Measurements from ENCODE around the gene TBC1D14. TPM values are rescaled to one million over a fixed set of nuclear protein-coding genes. Genes with fewer than 3 reads are reported as not detected.

The TBC1D14 gene
- total RNA-seq, 1 donor = 46.0 TPM

DNA sequence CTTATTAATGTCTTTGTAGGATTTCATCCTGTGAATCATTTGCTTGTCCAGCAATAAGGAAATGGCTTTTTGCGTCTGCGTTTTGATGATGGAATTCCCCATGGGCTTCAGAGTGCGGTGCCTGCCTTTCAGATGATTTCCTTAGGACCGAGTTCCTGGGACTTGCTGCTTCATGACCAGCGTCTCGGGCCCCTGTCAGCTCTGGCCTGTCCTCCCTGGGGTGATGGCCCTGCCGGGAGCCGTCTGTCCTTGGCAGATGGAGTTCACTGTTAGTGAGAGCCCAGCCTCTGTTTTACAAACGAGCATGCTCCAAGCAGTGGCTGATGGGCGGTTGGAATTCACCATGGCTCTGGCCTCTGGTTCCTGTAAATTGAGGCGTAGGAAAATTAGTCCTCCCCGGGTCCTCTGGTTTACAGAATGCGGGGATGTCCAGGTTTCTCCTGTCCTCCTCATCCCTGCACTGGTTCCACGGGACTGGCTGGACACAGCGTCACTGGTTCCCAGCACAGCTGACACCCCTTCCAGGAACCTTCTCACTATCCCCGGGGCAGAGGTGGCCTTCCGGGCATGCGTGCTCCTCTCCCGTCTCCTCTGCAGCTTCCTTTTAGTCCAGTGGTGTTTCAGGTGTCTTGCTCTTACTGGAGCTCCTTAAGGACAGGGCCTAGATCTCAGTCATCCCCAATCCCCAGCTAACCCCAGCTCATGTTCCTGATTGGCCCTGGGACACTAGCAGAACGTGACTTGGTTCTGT, 34.9 kb downstream of the TBC1D14 start:
- no peak for DNase-seq (ENCODE audit: low read depth in 2 of 3, low spot score in 2 of 3)

- no peak for DNase-seq (ENCODE audit: low read depth in 2 of 3, low spot score in 2 of 3)
Measured at GRCh38 chr4:6945052-6945409, 35.4 kb downstream of the TBC1D14 start.

GRCh38 chr4:6946497-6946896, 36.9 kb downstream of the TBC1D14 start:
- no peak for DNase-seq (ENCODE audit: low read depth in 2 of 3, low spot score in 2 of 3)

DNA sequence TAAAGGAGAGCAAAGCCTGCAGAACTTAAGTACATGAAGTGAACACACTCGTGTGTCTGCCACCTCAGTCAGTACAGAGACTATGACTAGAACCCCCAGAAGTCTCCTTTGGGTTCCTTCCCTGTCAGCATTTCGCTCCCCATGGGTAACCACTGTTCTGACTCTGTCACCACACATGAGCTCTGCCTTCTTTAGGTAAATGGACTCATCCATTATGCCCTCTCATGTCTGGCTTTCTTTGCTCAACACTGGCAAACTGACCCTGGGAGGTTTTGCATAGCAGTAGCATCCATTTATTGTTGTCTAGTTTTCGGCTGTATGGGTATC, 38.5 kb downstream of the TBC1D14 start:
- DNase-seq (ENCODE audit: low read depth in 2 of 3, low spot score in 2 of 3) = no peak

DNA sequence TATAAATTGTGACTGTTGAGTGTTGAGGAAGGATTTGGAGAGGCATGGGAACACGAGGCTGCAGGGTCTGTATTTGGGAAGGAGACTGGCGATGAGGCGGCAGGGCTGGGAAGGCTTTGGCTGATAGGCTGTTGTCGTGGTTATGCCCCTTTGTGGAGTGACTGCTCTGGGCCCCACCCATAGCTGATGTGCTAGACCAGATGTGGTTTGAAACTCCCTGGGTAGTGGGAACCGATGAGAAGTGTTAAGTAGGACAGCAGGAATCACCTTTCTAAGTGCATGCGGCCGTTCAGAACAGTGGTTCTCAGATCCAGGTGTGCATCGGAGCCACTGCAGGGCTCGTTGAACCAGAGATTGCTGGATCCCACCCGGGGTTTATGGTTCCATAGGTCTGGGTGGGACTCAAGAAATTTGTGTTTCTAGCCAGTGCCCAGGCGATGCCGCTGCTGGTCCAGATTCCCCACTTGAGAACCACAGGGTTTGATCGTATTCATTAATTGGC, 42.3 kb downstream of the TBC1D14 start:
- no peak for DNase-seq (ENCODE audit: low read depth in 2 of 3, low spot score in 2 of 3)

GRCh38 chr4:6953751-6954380, 44.2 kb downstream of the TBC1D14 start:
- no peak for DNase-seq (ENCODE audit: low read depth in 2 of 3, low spot score in 2 of 3)

DNA sequence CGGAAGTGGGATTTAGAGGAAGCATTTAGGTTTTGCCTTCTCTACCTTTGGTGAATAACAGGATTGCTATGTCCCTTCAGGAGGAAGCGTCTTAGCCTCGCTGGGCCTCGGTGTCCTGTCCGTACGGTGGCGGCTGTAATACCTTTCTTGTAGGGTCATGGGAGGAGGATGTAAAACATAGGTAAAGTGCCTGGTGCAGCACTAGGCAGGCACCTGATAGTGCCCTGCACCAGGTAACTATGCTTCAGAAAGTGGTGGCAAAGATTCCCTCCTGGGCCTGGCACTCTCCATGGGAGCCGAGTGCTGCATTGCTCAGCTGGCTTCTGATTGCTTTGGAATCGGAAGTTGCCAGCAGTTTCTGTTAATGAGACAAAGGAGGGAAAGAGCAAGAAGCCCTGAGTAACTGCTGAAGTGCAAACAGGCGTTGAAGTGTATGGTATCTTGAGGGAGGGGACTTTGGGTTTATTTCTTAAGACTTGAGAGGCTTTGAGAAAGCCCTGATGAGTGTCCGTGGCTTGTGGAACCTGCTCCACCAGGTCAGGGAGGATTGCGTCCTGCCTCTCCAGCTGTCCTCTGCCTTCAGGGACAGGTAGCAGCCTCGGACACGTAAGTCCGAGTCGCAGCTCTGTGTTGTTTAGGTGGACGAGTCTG, 45.8 kb downstream of the TBC1D14 start:
- no peak for DNase-seq (ENCODE audit: low read depth in 2 of 3, low spot score in 2 of 3)

- no peak for DNase-seq (ENCODE audit: low read depth in 2 of 3, low spot score in 2 of 3)
Measured at GRCh38 chr4:6956087-6956433, 46.4 kb downstream of the TBC1D14 start.

DNA sequence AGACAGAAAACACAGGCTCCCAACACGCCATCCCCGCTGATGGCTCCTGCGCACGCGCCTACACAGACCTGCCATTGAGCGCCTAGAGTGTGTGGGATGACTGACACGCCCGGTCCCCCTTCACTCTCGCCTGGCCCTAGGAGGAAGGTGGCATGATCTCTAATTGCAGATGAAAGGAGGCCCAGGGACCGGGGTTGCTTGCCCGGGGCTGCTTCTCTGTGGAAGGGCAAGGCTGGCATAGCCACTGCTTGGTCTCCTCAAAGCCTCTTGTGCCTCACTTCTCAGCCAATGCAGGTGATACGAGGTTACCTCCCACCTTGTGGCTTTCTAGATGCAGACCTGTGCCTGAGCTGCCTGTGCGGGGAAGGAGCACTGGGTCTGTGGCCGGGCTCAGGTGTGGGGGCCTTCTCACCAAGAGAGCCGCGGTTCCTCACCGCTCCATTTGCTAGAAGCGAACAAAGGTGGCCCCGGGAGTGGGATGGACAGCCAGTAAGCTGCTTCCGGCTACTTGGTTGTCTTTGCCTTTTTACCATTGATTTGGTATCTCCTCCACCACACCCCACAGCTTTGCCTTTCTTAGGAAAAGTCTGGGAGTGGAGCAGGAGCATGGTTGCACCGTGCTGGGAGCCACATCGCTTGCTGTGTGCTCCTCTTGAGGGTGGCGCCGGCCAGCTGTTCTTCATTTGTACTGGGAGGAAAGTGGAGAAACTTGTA, 47.0 kb downstream of the TBC1D14 start:
- DNase-seq (ENCODE audit: low read depth in 2 of 3, low spot score in 2 of 3) = no peak

DNA sequence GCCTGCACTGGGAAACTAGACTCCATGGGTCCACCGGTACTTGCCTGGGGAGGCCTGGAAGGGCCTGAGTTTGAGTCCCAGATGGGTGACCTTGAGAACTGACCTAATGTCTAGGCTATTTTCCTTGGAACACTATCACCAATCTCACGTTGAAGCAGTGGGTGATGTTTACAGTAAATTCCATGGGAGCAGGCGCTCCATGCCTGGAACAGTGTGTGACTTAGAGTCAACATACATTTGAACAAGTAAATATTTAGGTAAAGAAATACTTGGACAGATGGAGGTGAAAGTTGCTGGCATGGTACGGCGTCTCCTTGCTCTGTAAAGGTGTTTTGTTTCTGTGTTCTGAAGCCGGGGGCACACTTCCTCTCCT, 47.5 kb downstream of the TBC1D14 start:
- no peak for DNase-seq (ENCODE audit: low read depth in 2 of 3, low spot score in 2 of 3)

DNA sequence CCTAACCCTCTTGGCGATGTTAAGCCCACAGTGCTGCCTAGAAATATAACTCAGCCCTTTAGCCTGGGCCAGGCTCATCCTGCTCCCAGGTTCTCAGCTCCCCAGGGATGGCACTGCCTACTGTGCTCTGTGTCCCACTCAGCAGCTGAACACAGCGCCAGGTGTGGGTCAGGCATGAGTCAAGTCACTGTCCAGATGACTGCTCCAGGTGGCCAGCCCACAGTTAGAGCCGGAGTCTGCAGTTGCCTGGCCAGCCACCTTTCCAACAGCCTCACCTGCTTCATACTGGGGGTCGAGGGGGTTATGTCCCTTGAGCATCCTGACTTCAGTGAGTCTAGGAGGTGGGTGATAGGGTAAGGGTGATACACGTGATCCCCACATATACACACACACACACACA, 48.4 kb downstream of the TBC1D14 start:
- DNase-seq (ENCODE audit: low read depth in 2 of 3, low spot score in 2 of 3) = no peak

DNA sequence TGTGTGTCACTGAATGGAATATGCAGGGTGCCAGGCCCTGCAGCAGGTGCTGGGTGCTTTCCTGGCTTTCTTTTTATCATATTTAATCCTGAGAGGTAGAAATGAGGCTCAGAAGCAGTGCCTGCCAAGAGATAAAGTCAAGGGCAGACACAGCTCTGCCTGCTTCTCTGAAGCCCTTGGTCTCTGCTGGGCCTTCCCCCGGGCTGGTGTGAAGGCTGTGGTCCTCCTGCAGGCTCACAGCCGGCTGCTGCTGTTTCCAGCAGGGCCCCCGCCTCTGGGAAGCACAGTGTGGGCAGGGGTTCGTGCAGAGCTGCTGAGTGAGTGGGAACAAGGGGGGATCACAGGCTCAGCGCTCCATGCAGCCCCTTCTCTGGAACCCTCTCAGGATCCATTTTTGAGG, 49.6 kb downstream of the TBC1D14 start:
- no peak for DNase-seq (ENCODE audit: low read depth in 2 of 3, low spot score in 2 of 3)

GRCh38 chr4:6960154-6960553, 50.5 kb downstream of the TBC1D14 start:
- no peak for DNase-seq (ENCODE audit: low read depth in 2 of 3, low spot score in 2 of 3)

- DNase-seq (ENCODE audit: low read depth in 2 of 3, low spot score in 2 of 3) = no peak
Measured at GRCh38 chr4:6960628-6961412, 51.2 kb downstream of the TBC1D14 start.

GRCh38 chr4:6961496-6962210, 52.0 kb downstream of the TBC1D14 start:
- no peak for DNase-seq (ENCODE audit: low read depth in 2 of 3, low spot score in 2 of 3)

GRCh38 chr4:6962211-6963041, 52.8 kb downstream of the TBC1D14 start:
- no peak for DNase-seq (ENCODE audit: low read depth in 2 of 3, low spot score in 2 of 3)

GRCh38 chr4:6963139-6963611, 53.5 kb downstream of the TBC1D14 start:
- DNase-seq (ENCODE audit: low read depth in 2 of 3, low spot score in 2 of 3) = no peak

GRCh38 chr4:6964858-6965257, 55.2 kb downstream of the TBC1D14 start:
- DNase-seq (ENCODE audit: low read depth in 2 of 3, low spot score in 2 of 3) = no peak

DNA sequence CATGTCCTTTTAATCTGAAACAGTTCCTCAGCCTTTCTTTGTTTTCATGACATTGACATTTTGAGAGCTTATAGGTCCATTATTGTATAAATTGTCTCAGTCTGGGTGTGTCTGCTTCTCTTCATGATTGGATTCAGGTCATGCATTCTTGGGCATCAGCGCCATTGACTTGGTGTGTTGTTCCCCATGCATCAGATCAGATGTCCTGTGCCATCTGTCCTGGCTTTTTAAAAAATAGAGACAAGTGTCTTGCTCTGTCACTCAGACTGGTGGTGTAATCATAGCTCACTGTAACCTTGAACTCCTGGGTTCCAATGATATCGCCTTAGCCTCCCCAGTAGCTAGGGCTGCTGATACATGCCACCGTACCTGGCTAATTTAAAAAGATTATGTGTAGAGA, 55.7 kb downstream of the TBC1D14 start:
- DNase-seq (ENCODE audit: low read depth in 2 of 3, low spot score in 2 of 3) = no peak
